Vagina (tissue), 2 donors: ENCODE data around the gene BPIFB1. TPM values are rescaled to one million over a fixed set of nuclear protein-coding genes. Genes with fewer than 3 reads are reported as not detected.

Source experiments
- DNase-seq, 2 donors: peaks; one replicate each; pipeline ENCODE4 v3.0.0-alpha.2; 2017; ENCODE audit errors: extremely low spot score in 2 of 2
- H3K27ac ChIP-seq: fragments of 200-600 bp; sonication (generic); one replicate; pipeline ENCODE4 v1.5.1; 2019
- H3K27me3 ChIP-seq: fragments of 200-600 bp; sonication (generic); one replicate; pipeline ENCODE4 v1.5.1; 2019
- H3K36me3 ChIP-seq, 2 donors: fragments of 200-600 bp; sonication (generic); one replicate each; pipeline ENCODE4 v1.5.1; 2017 to 2019
- H3K4me1 ChIP-seq: fragments of 200-600 bp; sonication (generic); one replicate; pipeline ENCODE4 v1.5.1; 2019
- H3K4me3 ChIP-seq, 2 donors: fragments of 200-600 bp; sonication (generic); 1 replicate in 1 of 2; 2 replicates in 1 of 2; pipeline ENCODE4 v1.5.1; 2016 to 2019
- H3K9me3 ChIP-seq: fragments of 200-600 bp; sonication (generic); one replicate; pipeline ENCODE4 v1.5.1; 2019
- CTCF ChIP-seq, 3 experiments: fragments of 450-650 bp in 2 of 3; fragments of 200-600 bp in 1 of 3; sonication (generic) in 1 of 3; IDR thresholded peaks; one replicate each; pipeline ENCODE4 v1.5.1; 2017 to 2019; ENCODE audit warnings: antibody characterized with exemption in 3 of 3, mild to moderate bottlenecking in 2 of 3, moderate library complexity in 2 of 3
- POLR2A ChIP-seq, 2 donors: fragments of 450-650 bp; IDR thresholded peaks; one replicate each; pipeline ENCODE4 v1.6.1; 2017; ENCODE audit warnings: antibody characterized with exemption in 2 of 2, mild to moderate bottlenecking in 2 of 2, moderate library complexity in 2 of 2
- POLR2AphosphoS5 ChIP-seq, 2 donors: sonication (generic); formaldehyde crosslinking; IDR thresholded peaks; one replicate each; pipeline ENCODE4 v1.9.0; 2017; ENCODE audit warnings: antibody characterized with exemption in 2 of 2, mild to moderate bottlenecking in 2 of 2, low read depth in 1 of 2; ENCODE audit not compliant: insufficient read depth in 1 of 2
- intact Hi-C: fragments of 100-400 bp; cut with DNase I; formaldehyde crosslinking; loops from one replicate; pipeline ENCODE4 v1.15.1; 2023
- total RNA-seq: library from RNA; depleted of rRNA; stranded (reverse); fragments of >200 nt; gene quantifications from one replicate; pipeline ENCODE4 v1.2.3, GENCODE V29; 2016

Gene BPIFB1
- total RNA-seq, 1 donor from 2014 or later = not detected

DNA sequence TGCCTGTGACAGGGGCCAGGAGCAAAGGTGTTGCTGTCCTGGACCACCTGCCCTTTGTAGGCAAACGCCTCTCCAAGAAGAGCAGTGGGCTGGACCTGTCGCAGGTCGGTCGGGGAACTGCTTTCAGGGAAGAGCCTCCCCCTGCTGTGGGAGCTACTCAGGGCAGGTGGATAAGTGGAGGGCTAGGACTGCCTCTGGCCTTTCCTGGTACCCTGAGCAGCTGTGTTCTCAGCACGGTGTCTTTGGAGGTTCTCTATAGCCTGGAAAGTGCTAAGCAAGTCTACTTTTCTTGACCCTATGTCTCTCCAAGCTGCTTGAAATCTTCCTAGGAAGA lies 35.0 kb downstream of the BPIFB1 start:
- TF ChIP-seq POLR2A (IDR thresholded peaks at IDR 0.05) = no peak
- TF ChIP-seq POLR2AphosphoS5 (IDR thresholded peaks at IDR 0.05; ENCODE audit: insufficient read depth in 1 of 2, low read depth in 1 of 2) = no peak
- TF ChIP-seq CTCF (IDR thresholded peaks at IDR 0.05) = no peak
- no peaks in the 10 kb centered on the region for H3K27me3 ChIP-seq
- no peaks in the 10 kb centered on the region for H3K9me3 ChIP-seq
- H3K4me1 ChIP-seq = no peaks in the 10 kb centered on the region
- H3K36me3 ChIP-seq = no peaks in the 10 kb centered on the region
- no peak overlapping the region for H3K4me3 ChIP-seq
- intact Hi-C loops = no loop called here
- DNase-seq = no peak
- no peak overlapping the region for H3K27ac ChIP-seq

DNA sequence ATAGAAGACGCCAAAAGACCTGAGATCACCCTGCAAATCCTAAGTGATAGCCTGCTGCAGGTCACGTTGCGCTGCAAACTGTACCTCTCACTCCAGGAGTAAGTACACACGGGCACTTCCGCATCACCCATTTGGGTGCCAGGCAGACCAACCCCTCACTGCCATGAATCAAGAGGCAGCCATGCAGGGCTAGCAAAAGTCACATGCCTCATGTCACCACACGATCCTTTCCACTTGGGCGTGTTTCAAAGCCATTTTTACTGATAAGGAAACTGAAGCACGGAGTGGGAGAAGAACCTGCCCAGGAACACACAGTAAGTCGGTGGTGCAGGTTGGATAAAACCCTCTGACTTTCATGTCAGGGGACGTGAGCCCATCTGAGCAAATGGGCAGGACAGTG lies 37.0 kb downstream of the BPIFB1 start:
- Histone ChIP-seq H3K36me3 (no peaks in the 10 kb centered on the region), H3K27me3 (no peaks in the 10 kb centered on the region), H3K4me1 (no peaks in the 10 kb centered on the region), H3K27ac (no peak overlapping the region), H3K9me3 (no peaks in the 10 kb centered on the region), H3K4me3 (no peak overlapping the region)
- no peak for DNase-seq
- TF ChIP-seq POLR2A (IDR thresholded peaks at IDR 0.05) = no peak
- TF ChIP-seq POLR2AphosphoS5 (IDR thresholded peaks at IDR 0.05; ENCODE audit: insufficient read depth in 1 of 2, low read depth in 1 of 2) = no peak
- no peak for TF ChIP-seq CTCF (IDR thresholded peaks at IDR 0.05)
- intact Hi-C loops = no loop called here

GRCh38 chr20:33322456-33322855 lies 39.4 kb downstream of the BPIFB1 start:
- intact Hi-C loops = no loop called here
- no peak for TF ChIP-seq POLR2A (IDR thresholded peaks at IDR 0.05)
- TF ChIP-seq CTCF (IDR thresholded peaks at IDR 0.05) = no peak
- TF ChIP-seq POLR2AphosphoS5 (IDR thresholded peaks at IDR 0.05; ENCODE audit: insufficient read depth in 1 of 2, low read depth in 1 of 2) = no peak

GRCh38 chr20:33323236-33323635 lies 40.2 kb downstream of the BPIFB1 start:
- Histone ChIP-seq H3K27ac (no peak overlapping the region), H3K4me1 (no peaks in the 10 kb centered on the region), H3K4me3 (no peak overlapping the region), H3K36me3 (no peaks in the 10 kb centered on the region), H3K9me3 (no peaks in the 10 kb centered on the region), H3K27me3 (no peaks in the 10 kb centered on the region)
- DNase-seq = no peak
- TF ChIP-seq CTCF (IDR thresholded peaks at IDR 0.05) = no peak
- TF ChIP-seq POLR2AphosphoS5 (IDR thresholded peaks at IDR 0.05; ENCODE audit: insufficient read depth in 1 of 2, low read depth in 1 of 2) = no peak
- TF ChIP-seq POLR2A (IDR thresholded peaks at IDR 0.05) = no peak
- intact Hi-C loops = no loop called here

More at GRCh38 chr20:33322456-33322855, 39.4 kb downstream of the BPIFB1 start:
- no peaks in the 10 kb centered on the region for H3K27me3 ChIP-seq
- no peak overlapping the region for H3K4me3 ChIP-seq
- no peaks in the 10 kb centered on the region for H3K4me1 ChIP-seq
- H3K36me3 ChIP-seq = no peaks in the 10 kb centered on the region
- H3K9me3 ChIP-seq = no peaks in the 10 kb centered on the region
- no peak for DNase-seq
- H3K27ac ChIP-seq = no peak overlapping the region

GRCh38 chr20:33325350-33325749 lies 42.3 kb downstream of the BPIFB1 start:
- no peak for TF ChIP-seq CTCF (IDR thresholded peaks at IDR 0.05)
- TF ChIP-seq POLR2A (IDR thresholded peaks at IDR 0.05) = no peak
- no peaks in the 10 kb centered on the region for H3K9me3 ChIP-seq
- no peak overlapping the region for H3K4me3 ChIP-seq
- H3K27ac ChIP-seq = no peak overlapping the region
- intact Hi-C loops = no loop called here
- DNase-seq = no peak
- H3K36me3 ChIP-seq = no peaks in the 10 kb centered on the region
- no peaks in the 10 kb centered on the region for H3K4me1 ChIP-seq
- no peaks in the 10 kb centered on the region for H3K27me3 ChIP-seq
